Kidney (tissue), 14 donors: Measurements from ENCODE around the gene THADA. TPM values are rescaled to one million over a fixed set of nuclear protein-coding genes. Genes with fewer than 3 reads are reported as not detected.

Experiments used
- DNase-seq, 5 donors: peaks; one replicate each; pipeline ENCODE4 v3.0.0-alpha.2; 2013 to 2020
- FAIRE-seq: peaks from 2 replicates; lab custom pipeline; 2012; peaks lifted over from hg19 to GRCh38; lab: Jason Lieb, UNC
- H3K27ac ChIP-seq, 2 donors: one replicate each; pipeline ENCODE4 v1.7.0; 2013; ENCODE audit warnings: low read depth in 2 of 2, low read length in 2 of 2, inconsistent platforms in 1 of 2
- H3K27me3 ChIP-seq: one replicate; pipeline ENCODE4 v1.7.1; 2013; ENCODE audit warnings: low read length, inconsistent platforms; ENCODE audit not compliant: control insufficient read depth, insufficient read depth
- H3K36me3 ChIP-seq, 3 donors: one replicate each; pipeline versions ENCODE4 v1.7.0 to v1.7.1; 2013; ENCODE audit warnings: low read length in 3 of 3, control low read depth in 1 of 3, inconsistent platforms in 1 of 3; ENCODE audit not compliant: insufficient read depth in 3 of 3, control insufficient read depth in 2 of 3
- H3K4me1 ChIP-seq, 3 donors: one replicate each; pipeline versions ENCODE4 v1.7.0 to v1.7.1; 2013; ENCODE audit warnings: low read length in 3 of 3, inconsistent platforms in 1 of 3, low read depth in 1 of 3; ENCODE audit not compliant: control insufficient read depth in 2 of 3, insufficient read depth in 2 of 3
- H3K4me3 ChIP-seq, 3 donors: one replicate each; pipeline versions ENCODE4 v1.7.0 to v1.8.1; 2013; ENCODE audit warnings: low read length in 3 of 3, control low read depth in 1 of 3, inconsistent platforms in 1 of 3
- H3K9ac ChIP-seq, 3 donors: one replicate each; pipeline versions ENCODE4 v1.7.0 to v1.7.1; 2013; ENCODE audit warnings: low read length in 3 of 3, control low read depth in 1 of 3, inconsistent platforms in 1 of 3
- H3K9me3 ChIP-seq, 3 donors: one replicate each; pipeline versions ENCODE4 v1.7.0 to v1.7.1; 2013; ENCODE audit warnings: low read length in 3 of 3, control low read depth in 1 of 3, inconsistent platforms in 1 of 3; ENCODE audit not compliant: control insufficient read depth in 2 of 3, insufficient read depth in 1 of 3
- CTCF ChIP-seq: IDR thresholded peaks from 3 replicates; pipeline ENCODE4 v1.5.1; 2012; ENCODE audit warnings: mild to moderate bottlenecking, moderate library complexity, borderline replicate concordance; ENCODE audit not compliant: insufficient read depth; ENCODE audit errors: extremely low read depth
- intact Hi-C: fragments of 100-400 bp; cut with DNase I; formaldehyde crosslinking; loops from one replicate; pipeline ENCODE4 v1.11.1; 2022
- polyA plus RNA-seq: library from polyadenylated mRNA; stranded (reverse); fragments of 350-450 nt; fragmentation: Illumina TruSeq; extraction: RNeasy Lipid Tissue Mini Kit (QIAGEN cat#74804); gene quantifications from one replicate; pipeline ENCODE4 v1.2.3, GENCODE V29; 2014; ENCODE audit warnings: low read depth, low replicate concordance; ENCODE audit not compliant: insufficient read depth
- total RNA-seq: library from RNA; stranded (reverse); fragmentation: NEBNext Ultra II Directional; extraction: Animal tissue kit (Norgen Biotek cat#: 25700); gene quantifications from one replicate; pipeline ENCODE4 v1.2.1, GENCODE V29; 2021
- donor health status: control.
- donor health status: control.
- donor health status: control.
- donor health status: control.
- donor health status: control.
- donor health status: DM: yes; HTN: yes; CAD: no.
- donor health status: Normal renal cell carcinoma (clear cell type).

THADA gene
- total and polyA plus RNA-seq, 2 donors from 2014 or later = 21.4 to 45.1 TPM

DNA sequence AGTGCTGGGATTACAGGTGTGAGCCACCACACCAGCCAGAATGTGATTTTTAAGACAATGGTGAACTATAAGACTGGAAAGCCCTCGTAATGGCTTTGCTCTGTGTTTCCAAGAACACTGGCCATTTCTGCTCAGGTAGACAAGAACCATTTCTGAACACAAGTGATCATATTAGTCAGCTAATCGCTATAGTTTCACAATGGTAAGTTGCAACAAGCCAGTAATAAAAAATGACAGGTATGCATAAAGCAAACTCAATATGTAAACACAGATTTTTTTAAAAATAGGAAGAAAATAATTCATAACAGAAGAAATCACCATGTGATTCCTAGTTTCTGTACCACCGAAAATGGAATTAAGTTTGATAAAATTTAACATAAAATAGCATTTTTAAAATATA lies 166.5 kb downstream of the THADA start:
- Histone ChIP-seq H3K27ac (no peak overlapping the region), H3K36me3 (no peaks in the 10 kb centered on the region), H3K4me1 (peaks cover 3 to 16% (median 6%) of the 10 kb centered on the region in 3 donors), H3K9me3 (no peaks in the 10 kb centered on the region), H3K9ac (no peak overlapping the region), H3K27me3 (no peaks in the 10 kb centered on the region), H3K4me3 (no peak overlapping the region)
- DNase-seq = no peak
- FAIRE-seq = no peak
- intact Hi-C loops = no loop called here
- TF ChIP-seq CTCF = no peak

GRCh38 chr2:43427032-43427424 lies 168.8 kb downstream of the THADA start:
- Histone ChIP-seq H3K27ac (peak overlapping the region; percentile 63 to 74), H3K27me3 (no peaks in the 10 kb centered on the region), H3K4me1 (peaks cover 3 to 20% (median 6%) of the 10 kb centered on the region in 3 donors), H3K9me3 (no peaks in the 10 kb centered on the region), H3K36me3 (no peaks in the 10 kb centered on the region), H3K9ac (no peak overlapping the region), H3K4me3 (no peak overlapping the region)
- intact Hi-C loops = no loop called here
- FAIRE-seq (no peak), DNase-seq (no peak)
- no peak for TF ChIP-seq CTCF

DNA sequence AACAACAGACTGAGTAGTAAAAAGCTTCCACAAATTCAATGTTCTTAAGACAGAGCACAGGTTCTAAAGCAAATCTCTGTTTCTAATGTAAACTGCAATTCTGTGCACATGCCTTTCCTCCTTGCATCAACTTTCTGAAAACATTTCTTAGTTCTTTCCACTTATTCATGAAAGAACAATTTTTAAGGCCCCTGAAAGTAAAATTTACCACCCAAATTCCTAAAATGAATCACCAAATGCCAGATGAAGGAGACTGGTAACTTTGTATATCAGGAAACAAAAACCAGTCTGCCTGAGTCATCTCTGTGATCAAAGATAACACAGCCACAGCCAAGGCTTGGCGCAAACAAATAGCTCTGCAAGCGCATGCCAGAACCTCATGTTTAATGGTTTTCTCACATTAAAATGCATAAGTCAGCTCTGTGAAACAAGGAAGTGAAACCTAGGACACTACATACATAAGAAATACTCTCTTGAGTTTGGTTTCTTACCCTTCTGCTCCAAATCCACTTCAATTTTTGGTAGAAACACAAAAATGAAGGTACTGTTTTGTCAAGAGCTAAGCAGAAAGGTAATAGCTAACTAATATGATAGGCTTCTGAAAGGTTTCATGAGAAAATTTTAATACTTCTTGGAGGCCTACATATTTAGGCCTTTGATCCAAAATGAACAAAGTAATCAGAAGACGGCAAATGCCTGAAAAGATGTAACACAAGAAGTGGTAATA lies 169.4 kb downstream of the THADA start:
- Histone ChIP-seq H3K4me1 (peaks cover 3 to 20% (median 6%) of the 10 kb centered on the region in 3 donors), H3K9me3 (no peaks in the 10 kb centered on the region), H3K27ac (peak overlapping the region; percentile 63 to 74), H3K36me3 (no peaks in the 10 kb centered on the region), H3K4me3 (no peak overlapping the region), H3K27me3 (no peaks in the 10 kb centered on the region), H3K9ac (no peak overlapping the region)
- no peak for TF ChIP-seq CTCF
- peak; percentile 69 for FAIRE-seq
- intact Hi-C loops = no loop called here
- DNase-seq = peak in 3 of 5 donors; percentile 72 to 79 (median 73)
